Liver (tissue), 3 donors: ENCODE results near the gene VIP.

Experiments used
- CTCF ChIP-seq: fragments of 150-350 bp; IDR thresholded peaks from 2 replicates; pipeline ENCODE4 v1.5.1; 2017; ENCODE audit warnings: improper control_type of control experiment, low read depth, low read length; ENCODE audit not compliant: missing input control
- FOXA1 ChIP-seq: IDR thresholded peaks from 2 replicates; pipeline ENCODE4 v1.6.1; 2016; ENCODE audit warnings: antibody characterized with exemption
- FOXA2 ChIP-seq: IDR thresholded peaks from 2 replicates; pipeline ENCODE4 v1.6.1; 2016; ENCODE audit warnings: antibody characterized with exemption
- GABPA ChIP-seq, 2 donors: IDR thresholded peaks in 1 of 2; conservative IDR thresholded peaks in 1 of 2; 2 replicates each; pipeline ENCODE4 v1.6.1; 2016; ENCODE audit warnings: antibody characterized with exemption in 2 of 2, mild to moderate bottlenecking in 1 of 2, moderate library complexity in 1 of 2
- HNF4G ChIP-seq: IDR thresholded peaks from 2 replicates; pipeline ENCODE4 v1.6.1; 2016; ENCODE audit warnings: antibody characterized with exemption
- JUND ChIP-seq, 2 donors: IDR thresholded peaks; 2 replicates each; pipeline ENCODE4 v1.6.1; 2016; ENCODE audit warnings: antibody characterized with exemption in 2 of 2
- MAX ChIP-seq: IDR thresholded peaks from 2 replicates; pipeline ENCODE4 v1.6.1; 2016; ENCODE audit warnings: antibody characterized with exemption
- RAD21 ChIP-seq, 2 donors: IDR thresholded peaks; 2 replicates each; pipeline ENCODE4 v1.6.1; 2016; ENCODE audit warnings: antibody characterized with exemption in 2 of 2, mild to moderate bottlenecking in 2 of 2
- REST ChIP-seq: IDR thresholded peaks from 2 replicates; pipeline ENCODE4 v1.6.1; 2016; ENCODE audit warnings: antibody characterized with exemption, mild to moderate bottlenecking
- SP1 ChIP-seq: IDR thresholded peaks from 2 replicates; pipeline ENCODE4 v1.6.1; 2018; ENCODE audit warnings: antibody characterized with exemption, mild to moderate bottlenecking
- ZBTB33 ChIP-seq: IDR thresholded peaks from 2 replicates; pipeline ENCODE4 v1.6.1; 2016; ENCODE audit warnings: antibody characterized with exemption
- donor health status: healthy.
- donor health status: healthy.

- TF ChIP-seq MAX (no peak), CTCF (no peak), RAD21 (IDR thresholded peaks at IDR 0.05) (no peak), HNF4G (no peak), FOXA2 (no peak), ZBTB33 (no peak), SP1 (no peak), REST (peak; percentile 95), JUND (IDR thresholded peaks at IDR 0.05) (no peak), FOXA1 (no peak), GABPA (IDR thresholded peaks at IDR 0.05 in 1 of 2, conservative IDR thresholded peaks at IDR 0.05 in 1 of 2) (no peak)
These were observed at the start of gene VIP for GRCh38 chr6:152750694-152751093.
